VCaP (cell line): Measurements from ENCODE around the gene TMEM134.
A peak's percentile ranks its signal among the peaks of the same experiment; 100 is the strongest.
"Not testable (repeated sequence)": the region's sequence is repeated elsewhere in the genome, so short reads cannot be mapped to it uniquely, and the experiment has no call there.

Experiments used
- H3K27ac ChIP-seq: fragments of 450-650 bp; 2 replicates; pipeline ENCODE4 v1.5.1; 2017
- CTCF ChIP-seq: fragments of 450-650 bp; conservative IDR thresholded peaks from 2 replicates; pipeline ENCODE4 v1.5.1; 2017; ENCODE audit warnings: mild to moderate bottlenecking, moderate library complexity

The TMEM134 gene

GRCh38 chr11:67486481-67487195 is 17.6 kb upstream of the TMEM134 start:
- H3K27ac ChIP-seq = no peak overlapping the region
- no peak for TF ChIP-seq CTCF

- not testable (repeated sequence) for H3K27ac ChIP-seq
Measured at GRCh38 chr11:67485873-67486361, 16.9 kb upstream of the TMEM134 start.

GRCh38 chr11:67484847-67485311 is 15.8 kb upstream of the TMEM134 start:
- TF ChIP-seq CTCF = no peak
- H3K27ac ChIP-seq = no peak overlapping the region

GRCh38 chr11:67483831-67484665 is 15.0 kb upstream of the TMEM134 start:
- peak overlapping the region; percentile 83; the same call in 1 of the 2 replicates for H3K27ac ChIP-seq
- no peak for TF ChIP-seq CTCF

- H3K27ac ChIP-seq = peak within 1 kb of the TSS; percentile 83
- no peak; the same call in none of the 2 replicates for TF ChIP-seq CTCF
Measured at GRCh38 chr11:67482827-67483798, 14.1 kb upstream of the TMEM134 start, which contains the start of gene AIP. Gene AIP, plus strand, starts transcription at chr11:67483026. Its CDS starts 133 bp downstream, at chr11:67483159.

- peak overlapping the region; percentile 83 for H3K27ac ChIP-seq
- no peak for TF ChIP-seq CTCF
Measured at GRCh38 chr11:67482275-67482826, 13.3 kb upstream of the TMEM134 start.

GRCh38 chr11:67477344-67478050 is 8.4 kb upstream of the TMEM134 start:
- not testable (repeated sequence) for H3K27ac ChIP-seq

GRCh38 chr11:67476692-67477091 is 7.6 kb upstream of the TMEM134 start:
- not testable (repeated sequence) for H3K27ac ChIP-seq
